HEK293 (cell line): ENCODE data around the gene HMGXB4.

Experiments used
- CTCF ChIA-PET: fragments of 350-600 bp; formaldehyde crosslinking; extraction: SDS; loops from one replicate; lab custom pipeline; 2021; ENCODE audit warnings: antibody characterized with exemption; lab: Yijun Ruan, JAX
- POLR2A ChIA-PET: fragments of 300-600 bp; formaldehyde crosslinking; extraction: SDS; loops from one replicate; lab custom pipeline; 2020; ENCODE audit warnings: antibody characterized with exemption, inconsistent platforms; lab: Yijun Ruan, JAX
- H3K27ac ChIP-seq: fragments of 200-500 bp; sonication (Bioruptor generic); 2 replicates; pipeline ENCODE4 v1.5.1; 2014; ENCODE audit warnings: low read depth, low read length, control low read depth, inconsistent platforms; ENCODE audit errors: extremely low read depth
- H3K36me3 ChIP-seq, 2 experiments: fragments of 200-500 bp in 1 of 2; sonication (Bioruptor generic) in 1 of 2; 1 replicate in 1 of 2; 2 replicates in 1 of 2; pipeline ENCODE4 v1.5.1; 2014 to 2017; ENCODE audit warnings: inconsistent platforms in 2 of 2, low read length in 2 of 2; ENCODE audit not compliant: control insufficient read depth in 2 of 2, insufficient read depth in 1 of 2
- H3K4me1 ChIP-seq: fragments of 200-500 bp; sonication (Bioruptor generic); 2 replicates; pipeline ENCODE4 v1.5.1; 2014; ENCODE audit warnings: mild to moderate bottlenecking, low read length, inconsistent platforms; ENCODE audit not compliant: control insufficient read depth, insufficient read depth
- H3K4me3 ChIP-seq: 2 replicates; pipeline ENCODE4 v1.5.1; 2011; ENCODE audit warnings: low read depth, mild to moderate bottlenecking, control low read depth, low read length, moderate library complexity
- H3K9me3 ChIP-seq: fragments of 200-500 bp; sonication (Bioruptor generic); 2 replicates; pipeline ENCODE4 v1.5.1; 2014; ENCODE audit warnings: low read depth, low read length, inconsistent platforms; ENCODE audit not compliant: control insufficient read depth, insufficient read depth
- BCL11B ChIP-seq: fragments of 450-650 bp; formaldehyde crosslinking; IDR thresholded peaks from 2 replicates; pipeline ENCODE4 v1.5.1; 2016; ENCODE audit warnings: low read depth, missing biosample characterization, missing genetic modification characterization
- GLI2 ChIP-seq: fragments of 450-650 bp; formaldehyde crosslinking; IDR thresholded peaks from 2 replicates; pipeline ENCODE4; 2017; ENCODE audit warnings: missing biosample characterization, missing genetic modification characterization, low read depth, borderline replicate concordance
- HOXD13 ChIP-seq: sonication (generic); formaldehyde crosslinking; IDR thresholded peaks from 2 replicates; pipeline ENCODE4 v1.8.0; 2022; ENCODE audit warnings: missing genetic modification reagents, borderline replicate concordance
- KLF7 ChIP-seq: fragments of 450-650 bp; formaldehyde crosslinking; IDR thresholded peaks from 2 replicates; pipeline ENCODE4 v1.5.1; 2016; ENCODE audit warnings: missing biosample characterization, missing genetic modification characterization, borderline replicate concordance
- MEIS1 ChIP-seq: sonication (generic); formaldehyde crosslinking; IDR thresholded peaks from 2 replicates; pipeline ENCODE4 v1.8.1; 2022; ENCODE audit warnings: missing genetic modification reagents, mild to moderate bottlenecking, borderline replicate concordance
- MYNN ChIP-seq: fragments of 450-650 bp; formaldehyde crosslinking; IDR thresholded peaks from 2 replicates; pipeline ENCODE4 v1.5.1; 2016; ENCODE audit warnings: missing biosample characterization, missing genetic modification characterization, borderline replicate concordance
- OVOL3 ChIP-seq: fragments of 450-650 bp; formaldehyde crosslinking; IDR thresholded peaks from 2 replicates; pipeline ENCODE4 v1.5.1; 2016; ENCODE audit warnings: missing biosample characterization, missing genetic modification characterization
- RBAK ChIP-seq: fragments of 450-650 bp; formaldehyde crosslinking; IDR thresholded peaks from 2 replicates; pipeline ENCODE4 v1.5.1; 2016; ENCODE audit warnings: missing biosample characterization, missing genetic modification characterization
- ZFP37 ChIP-seq: fragments of 450-650 bp; formaldehyde crosslinking; IDR thresholded peaks from 2 replicates; pipeline ENCODE4 v1.5.1; 2016; ENCODE audit warnings: missing biosample characterization, missing genetic modification characterization
- ZNF112 ChIP-seq: fragments of 450-650 bp; formaldehyde crosslinking; IDR thresholded peaks from 2 replicates; pipeline ENCODE4 v1.5.0; 2017; ENCODE audit warnings: missing biosample characterization, missing genetic modification characterization
- ZNF121 ChIP-seq: fragments of 450-650 bp; formaldehyde crosslinking; IDR thresholded peaks from 2 replicates; pipeline ENCODE4 v1.5.1; 2016; ENCODE audit warnings: missing biosample characterization, missing genetic modification characterization
- ZNF280C ChIP-seq: fragments of 450-650 bp; formaldehyde crosslinking; IDR thresholded peaks from 2 replicates; pipeline ENCODE4 v1.5.1; 2016; ENCODE audit warnings: missing biosample characterization, missing genetic modification characterization
- ZNF311 ChIP-seq: fragments of 450-650 bp; formaldehyde crosslinking; IDR thresholded peaks from 2 replicates; pipeline ENCODE4 v1.5.1; 2017; ENCODE audit warnings: missing biosample characterization, missing genetic modification characterization, borderline replicate concordance
- ZNF324 ChIP-seq: fragments of 450-650 bp; formaldehyde crosslinking; IDR thresholded peaks from 2 replicates; pipeline ENCODE4 v1.5.1; 2016; ENCODE audit warnings: missing biosample characterization, missing genetic modification characterization
- ZNF518A ChIP-seq: fragments of 450-650 bp; formaldehyde crosslinking; conservative IDR thresholded peaks from 2 replicates; pipeline ENCODE4 v1.5.1; 2016; ENCODE audit warnings: low read depth, missing biosample characterization, missing genetic modification characterization
- ZNF580 ChIP-seq: fragments of 450-650 bp; formaldehyde crosslinking; IDR thresholded peaks from 2 replicates; pipeline ENCODE4 v1.5.1; 2016; ENCODE audit warnings: missing biosample characterization, missing genetic modification characterization
- ZNF610 ChIP-seq: fragments of 450-650 bp; formaldehyde crosslinking; IDR thresholded peaks from 2 replicates; pipeline ENCODE4 v1.5.1; 2016; ENCODE audit warnings: missing biosample characterization, missing genetic modification characterization, borderline replicate concordance
- ZNF624 ChIP-seq: fragments of 450-650 bp; formaldehyde crosslinking; IDR thresholded peaks from 2 replicates; pipeline ENCODE4 v1.5.1; 2017; ENCODE audit warnings: missing biosample characterization, missing genetic modification characterization
- ZNF658 ChIP-seq: fragments of 450-650 bp; formaldehyde crosslinking; IDR thresholded peaks from 2 replicates; pipeline ENCODE4; 2016; ENCODE audit warnings: missing biosample characterization, missing genetic modification characterization
- ZXDB ChIP-seq: fragments of 450-650 bp; formaldehyde crosslinking; IDR thresholded peaks from 2 replicates; pipeline ENCODE4 v1.5.1; 2016; ENCODE audit warnings: missing biosample characterization, missing genetic modification characterization

HMGXB4 gene

GRCh38 chr22:35310556-35311550 is 53.6 kb downstream of the HMGXB4 start:
- no peak overlapping the region for H3K4me3 ChIP-seq
- CTCF ChIA-PET, result interaction anchor here (0.6 to 0.8 kb wide), 3 partner anchors 9 to 80 kb away, joined by 3 to 4 read pairs (median 3); no protein-coding TSS in a partner anchor
- 0 out of 2 replicates have a peak, but pooled peaks cover 4% of the 10 kb centered on the region for H3K4me1 ChIP-seq
- no peak for TF ChIP-seq ZNF624 (tag by site-specific recombination)
- no peak for TF ChIP-seq ZXDB (tag by site-specific recombination)
- no peak for TF ChIP-seq KLF7 (tag by site-specific recombination)
- TF ChIP-seq ZNF121 (tag by site-specific recombination), result no peak
- TF ChIP-seq ZNF280C (tag by site-specific recombination), result no peak
- no peak for TF ChIP-seq OVOL3 (tag by site-specific recombination)
- no peak for TF ChIP-seq ZNF610 (tag by site-specific recombination)
- no peak for TF ChIP-seq ZNF112
- no peak for TF ChIP-seq MYNN (tag by site-specific recombination)
- TF ChIP-seq ZNF518A (tag by site-specific recombination), result no peak
- no peak for TF ChIP-seq GLI2
- TF ChIP-seq RBAK (tag by site-specific recombination), result no peak
- TF ChIP-seq ZNF658, result no peak
- TF ChIP-seq ZNF311 (tag by site-specific recombination), result no peak
- TF ChIP-seq MEIS1 (CRISPR knock-in tag), result no peak
- no peak for TF ChIP-seq ZNF580 (tag by site-specific recombination)
- TF ChIP-seq BCL11B (tag by site-specific recombination), result no peak
- no peak for TF ChIP-seq ZFP37 (tag by site-specific recombination)
- TF ChIP-seq HOXD13 (CRISPR knock-in tag), result no peak
- TF ChIP-seq ZNF324 (tag by site-specific recombination), result no peak
- no peak overlapping the region for H3K27ac ChIP-seq
- H3K36me3 ChIP-seq, result no peaks in the 10 kb centered on the region
- POLR2A ChIA-PET, result interaction anchor here (1.8 kb wide), 1 partner anchor 11 kb away, joined by 7 read pairs; the partner anchor contains the start of gene TOM1
- no peaks in the 10 kb centered on the region for H3K9me3 ChIP-seq
